NCI-H1436 treated with DMSO at 0.1 percent for 48 hours (cell line): Measurements from ENCODE around the gene GAB1.

ENCODE experiments used
- DNase-seq: peaks from one replicate; lab custom pipeline; 2025; lab: John Stamatoyannopoulos, UW

GAB1 gene

DNA sequence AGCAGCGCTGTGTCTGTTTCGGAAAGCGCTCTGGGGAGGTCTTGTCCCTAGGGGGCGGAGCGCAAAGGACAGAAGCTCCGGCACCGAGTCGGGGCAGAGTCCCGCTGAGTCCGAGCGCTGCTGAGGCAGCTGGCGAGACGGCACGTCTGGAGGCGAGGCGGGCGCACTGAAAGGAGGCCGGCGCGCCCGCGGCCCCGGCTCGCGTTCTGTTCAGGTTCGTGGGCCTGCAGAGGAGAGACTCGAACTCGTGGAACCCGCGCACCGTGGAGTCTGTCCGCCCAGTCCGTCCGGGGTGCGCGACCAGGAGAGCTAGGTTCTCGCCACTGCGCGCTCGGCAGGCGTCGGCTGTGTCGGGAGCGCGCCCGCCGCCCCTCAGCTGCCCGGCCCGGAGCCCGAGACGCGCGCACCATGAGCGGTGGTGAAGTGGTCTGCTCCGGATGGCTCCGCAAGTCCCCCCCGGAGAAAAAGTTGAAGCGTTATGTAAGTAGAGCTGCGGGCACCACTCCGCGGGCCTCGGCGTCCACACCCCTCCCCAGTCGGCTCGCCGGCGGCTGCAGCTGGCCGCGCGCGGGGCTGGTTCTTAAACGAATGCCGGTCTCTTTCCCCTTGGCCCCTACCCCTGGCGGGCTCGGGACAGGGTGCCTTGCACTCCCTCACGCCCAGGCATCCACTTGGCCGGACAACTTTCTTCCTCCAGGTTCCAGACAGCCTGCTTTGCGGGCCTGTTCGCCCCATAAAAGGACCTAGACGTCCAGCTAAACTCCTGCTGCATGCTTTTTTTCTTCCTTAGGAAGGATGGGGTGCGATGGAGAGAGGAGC lies at the start of gene GAB1:
Gene GAB1 (plus strand): TSS at position 96 of the 819 bp plus-strand sequence. CDS start 313 bp downstream, at position 409.
- no peak for DNase-seq

DNA sequence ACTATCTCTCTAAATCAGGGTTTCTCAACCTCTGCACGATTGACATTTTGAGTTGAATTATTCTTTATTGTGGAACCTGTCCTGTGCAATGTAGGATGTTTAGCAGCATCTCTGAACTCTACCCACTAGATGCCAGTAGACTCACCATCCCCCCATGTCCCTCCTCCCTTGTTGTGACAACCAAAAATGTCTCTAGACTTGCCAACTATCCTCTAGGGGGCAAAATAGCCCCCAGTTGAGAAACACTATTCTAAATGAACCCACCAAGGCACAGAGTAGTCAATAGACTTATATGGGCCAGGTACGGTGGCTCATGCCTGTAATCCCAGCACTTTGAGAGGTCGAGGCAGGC lies 49.1 kb upstream of the GAB1 start:
- no peak for DNase-seq

DNA sequence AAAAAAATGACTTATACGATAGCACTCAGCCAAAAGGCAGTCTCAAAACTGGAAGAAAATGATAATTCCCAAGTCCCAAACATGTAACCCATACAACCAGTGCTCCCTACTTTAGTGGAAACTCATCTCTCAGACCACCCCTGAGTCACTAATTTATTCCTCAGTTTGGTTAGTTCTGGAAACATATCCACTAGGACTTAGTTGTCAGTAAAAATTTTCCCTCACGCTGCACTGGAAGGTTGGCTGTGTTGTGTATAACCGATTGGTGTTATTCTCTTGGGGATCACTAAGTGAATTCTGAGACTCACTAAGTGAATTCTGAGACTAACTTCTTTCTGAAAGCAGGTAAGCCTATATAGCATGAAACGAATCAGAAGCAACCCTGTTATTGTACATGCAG lies 48.5 kb upstream of the GAB1 start:
- no peak for DNase-seq

DNA sequence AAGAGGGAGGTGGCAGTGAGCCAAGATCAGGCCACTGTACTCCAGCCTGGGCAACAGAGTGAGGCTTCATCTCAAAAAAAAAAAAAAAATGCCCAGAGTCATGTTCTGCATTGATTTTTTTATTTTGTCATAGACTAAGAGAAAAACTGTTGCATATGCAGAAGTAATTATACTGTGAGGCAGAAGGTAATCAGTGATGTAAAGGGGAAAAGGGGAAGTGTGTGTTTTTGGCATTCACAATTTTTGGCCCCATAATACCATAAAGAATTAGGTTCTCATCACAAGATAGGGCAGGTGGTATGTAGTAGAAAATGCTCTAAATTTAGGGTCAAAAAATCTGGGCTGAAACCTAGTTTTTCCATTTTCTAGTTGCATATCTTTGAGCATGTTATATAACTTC lies 47.3 kb upstream of the GAB1 start:
- DNase-seq, result no peak

DNA sequence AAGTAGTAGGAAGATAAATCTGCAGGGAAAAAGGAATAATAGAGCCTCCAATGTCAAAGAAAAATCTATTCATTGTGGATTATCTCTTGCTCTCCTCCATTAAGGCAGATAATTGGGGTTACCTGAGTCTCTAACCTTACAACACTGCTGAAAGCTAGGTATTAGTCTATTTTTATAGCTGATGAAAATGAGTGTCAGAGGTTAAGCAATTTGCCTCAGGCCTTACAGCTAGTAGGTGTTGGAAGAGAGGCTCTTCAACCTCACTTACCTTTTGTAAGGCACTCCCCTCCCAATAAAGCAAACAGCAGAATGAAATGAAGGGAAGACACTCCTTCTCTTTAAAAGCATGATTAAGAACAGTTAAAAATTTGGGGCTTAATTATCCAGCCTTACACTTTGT lies 45.4 kb upstream of the GAB1 start:
- no peak for DNase-seq

DNA sequence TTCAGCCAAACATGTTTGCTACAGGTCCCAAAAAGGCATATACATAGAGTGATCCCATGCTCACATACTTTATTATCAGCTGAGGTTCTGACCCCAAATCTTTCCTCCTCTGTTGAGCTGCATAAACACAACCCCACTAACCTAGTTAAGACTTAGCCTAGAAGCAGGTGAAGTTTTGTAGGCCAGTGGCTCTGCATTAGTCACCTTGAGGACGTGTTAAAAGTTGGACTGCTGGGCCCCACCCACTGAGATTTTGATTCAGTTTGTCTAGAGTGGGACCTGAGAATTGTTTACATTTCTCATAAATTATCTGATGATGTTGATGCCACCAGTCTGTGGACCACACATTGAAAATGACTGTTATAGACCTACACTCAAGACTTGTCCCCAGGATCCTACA lies 43.8 kb upstream of the GAB1 start:
- DNase-seq, result no peak

DNA sequence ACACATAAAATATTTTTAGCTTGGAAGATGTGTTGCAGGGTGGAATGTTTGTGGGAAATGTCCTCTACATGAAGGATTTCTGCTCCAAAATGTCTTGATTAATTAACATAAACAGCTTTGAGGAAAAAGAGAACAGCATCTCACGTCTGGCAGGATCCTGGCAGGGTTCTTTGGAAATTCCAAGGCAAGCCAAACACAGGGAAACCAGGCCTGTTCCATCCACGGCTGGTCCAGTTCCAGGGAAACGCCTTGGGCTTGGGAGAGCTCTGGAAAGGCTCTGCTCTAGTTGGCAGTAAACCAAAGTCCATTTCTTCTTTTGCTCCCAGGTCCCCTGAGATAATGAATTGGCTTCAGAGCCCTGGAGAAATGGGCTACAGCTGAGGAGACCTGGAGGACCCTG lies 42.4 kb upstream of the GAB1 start:
- no peak for DNase-seq

DNA sequence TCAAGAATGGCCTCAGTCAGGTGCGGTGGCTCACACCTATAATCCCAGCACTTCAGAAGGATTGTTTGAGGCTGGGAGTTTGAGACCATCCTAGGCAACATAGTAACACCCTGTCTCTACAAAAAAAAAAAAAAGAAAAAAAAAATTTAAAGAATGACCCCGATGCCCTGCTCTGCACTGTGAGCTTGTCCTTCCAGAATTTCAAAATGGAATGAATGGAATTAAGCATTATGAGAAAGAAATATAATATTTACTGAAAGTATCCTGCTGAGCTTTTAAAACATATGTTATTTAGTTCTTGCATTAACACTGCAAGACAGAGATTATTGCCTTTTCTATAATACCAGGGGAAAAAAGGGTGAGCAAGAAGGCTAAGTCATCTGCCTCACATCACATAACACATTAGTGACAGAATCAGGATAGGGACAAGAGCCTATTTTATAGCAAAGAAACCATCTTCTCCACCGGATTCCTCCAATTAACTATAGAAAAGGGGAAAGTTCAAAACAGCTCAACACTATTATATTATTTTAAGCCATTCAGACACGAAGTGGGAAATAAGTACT lies 41.9 kb upstream of the GAB1 start:
- no peak for DNase-seq

DNA sequence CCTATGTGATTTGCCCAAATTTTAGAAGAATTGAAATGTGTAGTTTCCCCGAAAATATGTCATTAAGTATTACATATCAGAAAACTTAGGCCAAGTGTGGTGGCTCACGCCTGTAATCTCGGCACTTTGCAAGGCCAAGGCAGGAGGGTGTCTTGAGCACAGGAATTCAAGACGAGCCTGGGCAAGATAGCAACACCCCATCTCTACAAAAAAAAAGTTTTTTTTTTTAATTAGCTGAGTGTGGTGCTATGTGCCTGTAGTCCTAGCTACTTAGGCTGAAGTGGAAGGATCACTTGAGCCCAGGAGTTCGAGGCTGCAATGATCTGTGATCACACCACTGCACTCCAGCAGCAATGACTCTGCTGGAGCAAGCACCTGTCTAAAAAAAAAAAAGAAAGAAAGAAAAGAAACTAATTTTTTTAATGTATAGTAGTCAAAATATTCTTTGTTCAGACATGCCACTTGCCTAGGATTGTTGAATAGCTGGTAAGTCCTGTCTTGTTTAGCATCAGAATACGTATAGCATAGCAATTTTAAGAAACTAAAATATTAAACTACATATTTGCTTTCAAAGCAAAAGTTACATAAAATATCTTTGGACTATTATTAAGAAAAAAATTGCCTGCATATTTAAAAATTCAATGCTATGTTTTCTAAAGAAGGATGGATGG lies 40.1 kb upstream of the GAB1 start:
- no peak for DNase-seq

DNA sequence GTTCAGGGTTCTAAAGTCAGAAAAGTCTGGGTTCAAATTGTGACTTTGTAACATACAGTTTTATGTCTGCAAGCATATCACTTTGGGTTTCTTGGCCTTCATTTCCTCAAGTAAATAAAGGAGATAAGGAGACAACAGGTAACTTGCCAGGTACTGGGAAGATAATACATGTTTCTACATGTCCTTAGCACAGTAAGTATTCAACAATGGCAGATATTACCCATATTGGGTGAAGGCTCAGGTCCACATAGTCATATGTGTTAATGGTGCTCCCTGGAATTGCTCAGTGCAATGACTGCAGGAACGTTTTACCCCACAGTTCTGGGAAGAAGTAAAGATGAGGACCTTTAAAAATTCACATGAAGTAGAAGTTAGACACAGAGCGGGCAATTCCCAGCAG lies 35.8 kb upstream of the GAB1 start:
- DNase-seq, result no peak

DNA sequence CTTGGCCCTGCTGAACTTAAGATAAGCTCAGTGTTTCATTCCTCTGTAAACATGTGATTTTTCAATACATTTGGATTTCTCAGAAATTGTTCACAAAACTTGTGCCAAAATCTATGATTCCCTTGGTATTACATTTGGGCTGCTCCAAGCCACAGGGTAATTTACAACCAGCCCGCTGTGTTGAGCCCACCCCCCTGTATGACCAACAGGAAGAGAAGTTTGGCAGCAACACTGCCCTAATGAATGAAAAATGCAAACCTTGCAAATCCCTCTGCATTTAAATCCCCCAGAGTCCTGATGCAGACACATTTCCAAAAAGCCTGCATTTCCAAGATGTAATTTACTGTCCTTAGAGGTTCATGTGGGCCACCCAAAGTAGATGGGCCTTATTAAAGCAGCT lies 34.1 kb upstream of the GAB1 start:
- DNase-seq, result no peak

DNA sequence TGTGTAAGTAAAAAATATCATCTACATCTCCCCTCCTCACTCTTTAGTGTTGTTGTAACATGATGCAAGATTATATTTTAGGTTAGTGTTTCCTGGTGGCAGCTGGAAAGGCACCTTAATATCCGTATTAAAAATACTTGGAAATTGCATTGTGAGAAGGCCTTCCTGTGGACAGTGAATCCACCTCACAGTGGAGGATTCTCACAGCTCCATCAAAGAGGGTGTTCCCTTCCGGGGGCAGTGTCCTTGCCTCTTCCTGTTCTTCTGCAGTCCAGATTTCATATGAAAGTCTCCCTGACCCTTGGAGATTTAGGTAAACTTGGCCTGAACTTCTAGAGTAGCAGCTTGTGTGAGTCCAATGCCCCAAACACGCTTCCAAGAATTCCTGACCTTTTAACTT lies 29.9 kb upstream of the GAB1 start:
- no peak for DNase-seq

DNA sequence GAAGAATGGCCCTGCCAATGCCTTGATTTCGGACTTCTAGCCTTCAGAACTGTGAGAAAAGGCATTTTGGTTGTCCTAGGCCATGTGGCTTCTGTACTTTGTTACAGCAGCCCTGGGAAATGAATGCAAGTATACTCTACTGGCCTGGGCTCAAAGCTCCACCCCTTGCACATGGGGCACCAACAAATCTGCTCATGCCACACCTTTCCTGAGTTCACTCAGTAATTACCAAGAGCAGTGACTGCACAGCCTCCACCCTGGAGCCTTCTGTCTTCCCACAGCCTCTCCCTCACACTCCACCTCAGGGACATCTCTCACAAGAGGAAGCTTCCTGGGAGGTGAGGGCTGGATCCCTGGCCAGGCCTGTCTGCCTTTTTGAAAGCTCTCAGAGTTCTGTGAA lies 29.1 kb upstream of the GAB1 start:
- no peak for DNase-seq

DNA sequence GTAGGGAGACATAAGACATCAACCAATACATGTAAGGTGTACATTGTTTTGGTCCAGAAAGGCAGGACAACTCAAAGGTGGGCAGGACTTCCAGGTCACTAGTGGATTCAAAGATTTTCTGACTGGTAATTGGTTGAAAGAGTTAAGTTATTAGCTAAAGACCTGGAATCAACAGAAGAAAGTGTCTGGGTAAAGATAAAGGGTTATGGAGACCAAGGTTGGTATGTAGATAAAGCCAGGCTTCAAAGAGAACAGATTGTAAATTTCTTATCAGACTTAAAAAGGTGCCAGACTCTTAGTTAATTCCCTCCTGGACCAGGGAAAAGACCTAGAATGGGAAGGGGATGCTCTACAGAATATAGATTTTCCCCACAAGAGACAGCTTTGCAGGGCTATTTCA lies 28.3 kb upstream of the GAB1 start:
- DNase-seq, result no peak

DNA sequence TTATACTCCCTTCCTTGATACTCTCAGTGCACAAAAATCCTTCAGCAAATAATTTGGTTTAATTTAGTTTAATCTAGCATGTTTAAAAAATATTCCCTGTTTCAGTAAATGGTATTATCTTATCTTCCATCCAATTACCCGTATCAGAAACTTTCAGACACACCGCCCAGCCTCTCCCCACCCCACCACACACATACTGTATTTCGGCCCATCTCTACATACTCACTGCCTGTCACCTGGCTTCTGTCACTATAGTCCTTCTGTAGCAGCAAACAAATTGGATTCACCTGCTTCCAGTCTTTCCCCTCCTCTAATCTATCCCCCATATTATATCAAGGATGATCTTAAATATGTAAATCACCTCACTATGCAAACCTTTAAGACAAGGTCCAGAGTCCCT lies 24.8 kb upstream of the GAB1 start:
- DNase-seq, result no peak

DNA sequence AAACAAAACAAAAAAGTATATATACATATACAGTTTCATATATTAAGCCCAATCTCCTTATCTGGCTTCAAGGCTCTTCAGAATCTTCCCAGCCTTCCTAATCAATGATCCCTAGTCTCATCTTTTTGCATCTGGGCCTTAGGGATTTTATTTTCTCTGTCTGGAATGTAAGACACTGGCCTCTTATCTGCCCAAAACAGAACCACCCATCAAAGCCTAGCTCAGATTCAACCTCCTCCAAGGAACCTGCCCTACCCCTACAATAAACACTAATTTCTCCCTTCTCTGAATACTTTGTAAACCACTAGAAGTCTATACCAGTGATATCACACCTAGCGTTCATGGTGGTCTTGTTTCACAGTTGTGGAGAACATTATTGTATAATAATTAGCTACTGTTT lies 23.2 kb upstream of the GAB1 start:
- DNase-seq, result no peak

DNA sequence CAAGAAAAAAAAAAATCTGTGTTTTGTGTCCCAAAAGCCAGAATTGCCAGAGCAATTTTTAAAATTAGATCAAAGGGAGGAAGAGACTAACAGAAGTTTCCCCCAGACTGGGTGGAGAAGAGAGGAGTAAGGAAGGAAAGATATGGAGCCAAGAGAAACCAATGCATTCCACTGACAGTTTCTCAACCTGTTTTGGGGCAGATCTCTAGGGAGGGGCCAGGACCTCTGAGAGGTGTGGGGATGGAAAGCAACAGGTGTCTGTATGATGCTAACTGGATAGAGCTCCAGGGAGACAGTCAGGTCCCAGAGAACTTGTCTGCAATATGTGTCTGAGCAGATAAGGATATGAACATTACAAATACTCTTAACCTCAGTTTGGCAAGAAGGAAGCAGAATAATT lies 22.7 kb upstream of the GAB1 start:
- DNase-seq, result no peak

DNA sequence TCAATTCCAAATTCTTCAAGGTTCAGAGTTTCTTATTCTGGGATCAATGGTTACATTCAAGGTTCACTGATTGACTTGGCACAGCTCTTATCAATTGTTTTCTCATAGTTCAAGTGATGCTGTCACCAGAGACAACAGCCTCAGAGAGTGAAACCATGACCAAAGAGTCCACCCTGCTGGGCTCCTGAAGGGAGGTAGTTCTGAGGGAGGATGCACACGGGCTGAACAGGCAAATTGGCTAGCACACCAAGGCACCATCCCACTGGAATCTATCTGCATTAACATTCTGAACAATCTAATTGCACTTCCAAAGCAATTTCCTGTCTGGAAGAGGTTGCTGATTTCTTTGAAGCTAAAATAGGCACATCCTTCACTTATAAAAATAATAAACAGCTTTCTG lies 16.6 kb upstream of the GAB1 start:
- DNase-seq, result no peak

DNA sequence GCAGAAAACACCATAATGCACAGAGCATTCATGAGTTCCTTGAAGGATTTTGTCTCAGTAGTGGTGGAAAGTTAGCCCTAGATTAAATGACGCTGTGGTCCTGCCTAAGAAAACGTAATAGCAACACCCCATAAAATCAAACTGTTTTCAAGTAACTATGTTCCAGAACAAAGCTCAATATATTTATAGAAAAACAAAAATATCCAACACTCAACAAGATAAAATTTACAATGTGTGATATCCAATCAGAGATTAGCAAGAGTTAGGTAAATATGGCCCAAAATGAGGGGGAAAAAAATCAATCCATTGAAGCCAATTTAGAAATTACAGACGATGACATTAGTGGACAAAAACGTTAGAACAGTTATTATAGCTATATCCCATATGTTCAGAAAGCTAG lies 9.9 kb upstream of the GAB1 start:
- no peak for DNase-seq

DNA sequence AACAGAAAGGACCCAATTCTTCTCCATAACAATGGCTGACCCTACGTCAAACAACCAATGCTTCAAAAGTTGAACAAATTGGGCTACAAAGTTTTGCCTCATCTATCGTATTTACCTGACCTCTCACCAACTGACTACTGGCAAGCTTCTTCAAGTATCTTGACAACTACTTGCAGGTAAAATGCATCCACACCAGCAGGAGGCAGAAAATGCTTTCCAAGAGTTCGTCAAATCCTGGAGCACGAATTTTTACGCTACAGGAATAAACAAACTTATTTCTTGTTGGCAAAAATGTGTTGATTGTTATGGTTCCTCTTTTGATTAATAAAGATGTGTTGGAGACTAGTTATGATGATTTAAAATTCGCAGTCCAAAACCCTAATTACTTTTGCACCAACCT lies 6.7 kb upstream of the GAB1 start:
- DNase-seq, result no peak

DNA sequence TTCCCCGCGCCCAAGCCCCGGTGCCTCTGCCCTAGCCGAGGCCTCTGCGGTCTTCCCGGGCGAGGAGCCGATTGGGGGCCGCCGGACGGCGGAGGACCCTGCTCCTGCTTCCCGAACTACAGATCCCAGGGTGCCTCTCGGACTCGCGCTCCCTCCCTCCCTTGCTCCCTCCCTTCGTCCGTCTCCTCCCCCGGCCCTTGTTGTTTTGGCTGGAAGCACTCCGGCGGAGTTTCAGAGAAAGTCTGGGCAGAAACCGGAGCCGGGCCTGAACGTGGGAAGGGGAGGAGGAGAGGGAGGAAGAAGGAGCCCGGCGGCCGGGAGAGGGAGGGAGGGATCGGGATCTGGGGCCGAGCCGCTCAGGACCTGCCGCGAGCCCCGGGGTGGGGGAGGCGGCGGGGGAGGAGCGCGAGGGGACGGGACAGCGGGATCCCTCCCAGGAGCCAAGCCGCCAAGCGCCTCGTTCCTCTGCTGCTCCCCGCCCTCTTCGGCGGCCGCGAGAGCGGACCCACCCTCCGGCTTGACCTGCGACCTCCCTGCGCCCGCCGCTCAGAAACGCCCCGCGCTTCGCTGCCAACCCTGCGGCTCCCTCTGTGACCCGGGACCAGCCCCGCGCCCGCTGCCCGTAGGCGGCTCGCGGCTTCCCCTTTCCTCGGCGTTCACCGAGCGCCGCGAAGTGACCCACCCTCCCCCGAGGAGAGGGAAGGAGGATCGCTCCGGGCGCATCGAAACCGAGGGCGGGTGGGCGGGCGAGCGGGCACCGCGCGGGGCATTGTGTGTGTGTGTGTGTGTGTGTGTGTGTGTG lies 496 bp upstream of the GAB1 start:
- no peak for DNase-seq

DNA sequence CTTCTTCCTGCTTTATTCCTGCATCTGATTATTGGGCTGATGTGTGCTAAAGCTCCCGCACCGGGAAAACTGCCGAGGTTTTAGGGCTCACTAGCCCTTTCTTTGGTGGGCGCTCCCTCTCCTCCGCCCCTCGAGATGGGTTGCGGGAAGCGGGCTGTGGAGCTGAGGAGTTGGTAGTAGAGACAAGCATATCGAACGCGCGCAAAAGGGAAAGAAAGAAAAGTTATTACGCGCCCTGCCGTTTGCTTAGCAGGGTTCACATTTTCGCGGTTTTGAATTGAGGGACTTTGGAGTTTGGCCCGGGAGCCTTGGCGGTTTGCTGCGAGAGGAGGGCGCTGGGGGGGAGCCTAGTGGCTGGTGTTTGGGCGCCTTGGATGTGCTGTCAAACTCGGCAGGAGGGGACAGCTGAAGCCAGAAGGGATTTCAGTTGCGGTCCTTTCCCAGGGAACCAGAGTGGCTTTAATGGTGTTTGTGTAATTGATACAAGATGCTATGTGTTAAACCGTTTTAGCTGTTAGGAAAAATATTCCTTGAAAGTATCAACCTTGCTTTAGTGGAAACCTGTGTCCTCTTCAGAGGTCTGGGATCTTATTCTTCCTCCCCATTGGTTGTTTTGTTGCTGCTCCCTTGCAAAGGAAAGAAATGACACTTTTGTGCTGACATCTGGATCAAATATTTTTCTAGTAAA lies 1.1 kb downstream of the GAB1 start:
- DNase-seq, result no peak
